AML-193 (cell line): ENCODE data around the gene SLC27A2.
A peak's percentile ranks its signal among the peaks of the same experiment; 100 is the strongest.
"Not testable (repeated sequence)": the region's sequence is repeated elsewhere in the genome, so short reads cannot be mapped to it uniquely, and the experiment has no call there.

Experiments used
- DNase-seq, 2 experiments: peaks; one replicate each; lab custom pipeline; 2025; lab: John Stamatoyannopoulos, UW

The SLC27A2 gene

DNA sequence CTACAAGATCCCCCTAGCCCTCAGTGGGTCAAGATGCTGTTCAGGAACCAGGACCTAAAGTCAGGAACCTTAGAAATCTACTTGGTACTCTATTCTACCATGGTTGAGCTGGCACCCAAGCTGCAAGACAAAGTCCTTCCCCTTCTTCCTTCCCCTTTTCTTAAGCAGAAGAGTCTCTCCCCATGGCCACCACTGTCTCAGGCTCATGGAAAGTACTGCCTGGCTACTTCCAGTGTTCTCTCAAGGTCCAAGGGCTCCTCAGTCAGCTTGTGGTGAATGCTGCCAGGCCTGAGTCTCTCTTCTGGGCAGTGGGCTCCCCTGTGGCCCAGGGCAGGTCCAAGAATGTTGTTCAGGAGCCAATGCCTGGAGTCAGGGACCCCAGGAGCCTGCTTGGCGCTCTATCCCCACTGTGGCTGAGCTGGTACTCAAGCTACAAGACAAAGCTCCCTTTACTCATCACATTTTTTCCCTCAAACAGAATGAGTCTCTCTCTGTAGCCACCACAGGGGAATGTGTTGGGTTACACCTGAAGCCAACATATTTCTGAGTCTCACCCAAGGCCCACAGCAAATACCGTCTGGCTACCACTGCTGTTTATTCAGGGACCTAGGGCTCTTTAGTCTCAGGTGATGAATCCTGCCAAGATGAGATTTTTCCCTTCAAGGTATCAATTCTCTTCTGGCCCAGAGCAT, 18.1 kb upstream of the SLC27A2 start:
- peak; percentile 50 to 63 for DNase-seq

DNA sequence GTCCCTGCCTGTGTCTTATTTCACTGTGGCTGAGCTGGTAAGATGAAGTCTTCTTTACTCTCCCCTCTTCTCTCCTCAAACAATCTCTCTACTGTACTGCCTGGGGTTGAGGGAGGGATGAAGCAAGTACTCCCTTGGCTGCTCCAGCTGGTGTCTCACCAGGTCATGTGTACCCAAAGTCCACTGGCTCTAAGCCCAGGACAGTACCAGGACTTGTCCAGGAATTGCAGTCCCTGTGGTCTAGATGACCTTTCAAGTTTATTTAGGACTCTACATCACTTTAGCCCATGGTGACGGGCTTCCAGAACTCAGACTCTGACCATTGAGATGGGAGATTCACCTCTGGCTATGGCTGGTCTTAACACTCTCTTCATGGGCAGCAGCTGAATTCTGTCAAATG, 17.5 kb upstream of the SLC27A2 start:
- no peak for DNase-seq

DNA sequence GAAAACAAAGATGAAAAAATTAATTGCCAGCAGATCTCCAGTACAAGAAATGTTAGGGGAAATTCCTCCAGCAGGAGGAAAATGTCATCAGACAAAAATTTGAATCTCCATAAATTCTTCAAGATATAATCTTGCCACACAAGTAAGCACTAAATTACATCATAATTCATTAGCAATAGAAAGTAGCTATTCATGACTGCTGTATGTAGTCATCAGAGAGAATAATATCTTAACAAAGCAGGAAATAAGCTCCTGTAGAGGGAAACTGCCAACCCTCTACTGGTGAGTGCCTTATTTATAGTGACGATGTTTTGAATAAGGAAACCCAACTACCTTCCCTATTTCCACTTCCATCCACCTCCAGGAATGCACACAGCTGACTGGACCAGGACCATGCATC, 15.8 kb upstream of the SLC27A2 start:
- DNase-seq, result peak; percentile 6 to 15

DNA sequence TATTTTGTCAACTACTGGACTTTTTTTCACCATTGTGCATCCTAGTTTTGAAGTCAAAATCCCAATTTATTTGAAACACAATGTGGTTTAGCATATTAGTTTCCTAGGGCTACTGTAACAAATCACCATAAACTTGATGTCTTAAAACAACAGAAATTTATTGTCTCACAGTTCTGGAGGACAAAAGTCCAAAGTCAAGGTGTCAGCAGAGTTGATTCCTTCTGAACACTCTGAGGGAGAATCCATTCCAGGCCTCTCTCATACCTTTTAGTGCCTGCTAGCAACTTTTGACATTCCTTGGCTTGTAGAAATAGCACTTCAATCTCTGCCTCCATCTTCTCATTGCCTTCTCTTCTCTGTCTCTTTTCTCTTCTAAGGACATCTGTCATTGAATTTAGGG, 14.9 kb upstream of the SLC27A2 start:
- no peak for DNase-seq

DNA sequence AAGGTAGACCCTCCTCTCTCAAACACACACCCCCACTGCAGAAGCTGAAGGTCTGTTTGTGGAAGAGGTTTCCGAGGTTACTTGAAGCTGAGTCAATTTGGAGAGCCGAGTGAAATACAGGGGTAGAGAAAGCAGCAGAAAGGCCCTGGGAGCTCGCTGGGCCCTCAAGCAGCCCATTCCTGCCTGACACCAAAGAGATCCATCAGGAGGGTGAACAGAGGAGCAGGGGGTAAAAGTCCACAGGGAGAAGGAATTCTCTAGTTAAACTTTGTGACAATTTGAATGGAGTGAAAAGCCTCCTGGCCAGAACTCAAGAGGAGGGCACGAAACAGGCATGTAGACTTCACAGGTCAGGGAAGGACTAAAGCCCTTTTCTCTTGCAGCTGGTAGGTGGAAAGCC, 13.6 kb upstream of the SLC27A2 start:
- no peak for DNase-seq

DNA sequence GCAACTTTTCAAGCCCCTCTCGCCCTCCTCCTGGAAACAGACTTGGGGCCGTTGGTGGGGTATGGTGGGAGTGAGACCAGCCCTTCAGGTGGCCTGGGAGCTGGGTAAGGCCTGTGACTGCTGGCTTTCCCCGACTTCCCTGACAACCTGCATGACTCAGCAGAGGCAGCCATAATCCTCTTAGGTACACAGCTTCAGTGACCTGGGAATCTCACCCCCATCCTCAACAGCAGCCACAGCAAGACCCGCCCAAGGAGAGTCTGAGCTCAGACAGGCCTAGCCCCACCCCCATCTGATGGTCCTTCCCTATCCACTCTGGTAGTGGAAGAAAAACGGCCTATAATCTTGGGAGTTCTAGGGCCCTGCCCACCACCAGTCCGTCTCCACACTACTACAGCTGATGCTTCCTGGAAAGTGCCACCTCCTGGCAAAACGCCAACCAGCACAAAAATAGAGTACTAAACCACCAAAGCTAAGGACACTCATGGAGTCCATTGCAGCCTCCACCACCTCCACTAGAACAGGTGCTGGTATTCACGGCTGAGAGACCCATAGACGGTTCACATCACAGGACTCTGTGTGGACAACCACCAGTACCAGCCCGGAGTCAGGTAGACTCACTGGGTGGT, 13.1 kb upstream of the SLC27A2 start:
- no peak for DNase-seq

DNA sequence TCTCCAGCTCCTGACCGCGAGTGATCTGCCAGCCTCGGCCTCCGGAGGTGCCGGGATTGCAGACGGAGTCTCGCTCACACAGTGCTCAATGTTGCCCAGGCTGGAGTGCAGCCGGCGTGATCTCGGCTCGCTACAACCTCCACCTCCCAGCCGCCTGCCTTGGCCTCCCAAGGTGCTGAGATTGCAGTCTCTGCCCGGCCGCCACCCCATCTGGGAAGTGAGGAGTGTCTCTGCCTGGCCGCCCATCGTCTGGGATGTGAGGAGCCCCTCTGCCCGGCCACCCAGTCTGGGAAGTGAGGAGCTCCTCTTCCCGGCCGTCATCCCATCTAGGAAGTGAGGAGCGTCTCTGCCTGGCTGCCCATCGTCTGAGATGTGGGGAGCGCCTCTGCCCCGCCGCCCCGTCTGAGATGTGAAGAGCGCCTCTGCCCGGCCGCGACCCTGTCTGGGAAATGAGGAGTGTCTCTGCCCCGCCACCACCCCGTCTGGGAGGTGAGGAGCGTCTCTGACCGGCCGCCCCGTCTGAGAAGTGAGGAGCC, 9.6 kb upstream of the SLC27A2 start:
- DNase-seq, result not testable (repeated sequence)

DNA sequence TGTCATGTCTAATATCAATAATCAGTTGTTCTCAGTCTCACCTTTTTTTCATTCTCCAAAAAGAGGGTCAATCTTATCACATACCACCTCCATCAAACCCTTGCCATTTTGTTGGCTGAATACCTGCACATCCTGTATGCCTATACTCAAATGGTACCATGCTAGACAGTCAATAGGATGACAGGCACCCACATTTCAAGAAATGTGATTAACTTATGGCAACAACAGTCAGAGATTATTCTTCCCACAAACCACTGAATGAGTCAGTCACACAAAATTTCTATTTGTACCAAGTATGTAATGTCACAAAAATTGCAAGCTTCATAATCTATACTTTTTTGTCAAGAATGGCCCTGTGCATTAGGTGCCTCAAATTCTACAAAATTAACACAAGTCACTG, 5.1 kb upstream of the SLC27A2 start:
- no peak for DNase-seq

DNA sequence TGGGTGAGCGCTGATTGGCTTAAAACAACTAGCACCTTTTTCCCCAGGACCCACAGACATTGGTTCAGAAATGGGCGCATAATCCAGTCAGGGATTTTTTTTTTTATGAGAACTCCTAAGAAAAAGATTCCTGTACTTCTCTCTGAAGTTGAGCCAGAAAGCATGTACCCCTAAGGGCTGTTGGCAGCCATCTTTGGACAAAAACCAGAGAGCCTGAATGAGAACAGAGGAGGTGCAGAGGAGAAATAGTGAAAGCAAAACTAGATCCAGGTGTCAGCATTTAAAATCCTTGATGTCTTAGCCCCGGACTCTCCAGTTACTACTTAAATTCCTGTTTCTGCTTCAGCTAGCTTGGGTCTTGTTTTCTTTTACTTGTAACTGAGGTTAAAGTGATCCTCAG, 1.9 kb upstream of the SLC27A2 start:
- DNase-seq, result no peak

DNA sequence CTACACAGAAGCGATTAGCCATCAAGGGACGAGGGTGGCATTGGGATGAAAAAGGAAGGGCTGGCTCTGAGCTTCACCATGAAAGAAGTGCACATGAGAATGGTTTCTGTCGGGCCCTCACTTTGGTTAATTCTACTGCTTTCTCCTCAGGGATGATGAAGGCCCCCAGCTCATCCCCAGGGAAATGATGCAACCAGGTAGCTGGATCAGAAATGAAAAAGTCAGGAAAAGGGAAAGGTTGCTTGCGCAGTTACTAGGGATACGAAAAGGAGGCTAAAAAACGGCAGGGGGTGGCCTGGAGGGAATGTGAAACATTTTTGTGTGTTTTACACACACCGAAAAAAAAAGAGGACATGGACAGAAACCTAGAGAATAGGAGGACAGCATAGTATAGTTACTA, 1.4 kb upstream of the SLC27A2 start:
- DNase-seq, result no peak

DNA sequence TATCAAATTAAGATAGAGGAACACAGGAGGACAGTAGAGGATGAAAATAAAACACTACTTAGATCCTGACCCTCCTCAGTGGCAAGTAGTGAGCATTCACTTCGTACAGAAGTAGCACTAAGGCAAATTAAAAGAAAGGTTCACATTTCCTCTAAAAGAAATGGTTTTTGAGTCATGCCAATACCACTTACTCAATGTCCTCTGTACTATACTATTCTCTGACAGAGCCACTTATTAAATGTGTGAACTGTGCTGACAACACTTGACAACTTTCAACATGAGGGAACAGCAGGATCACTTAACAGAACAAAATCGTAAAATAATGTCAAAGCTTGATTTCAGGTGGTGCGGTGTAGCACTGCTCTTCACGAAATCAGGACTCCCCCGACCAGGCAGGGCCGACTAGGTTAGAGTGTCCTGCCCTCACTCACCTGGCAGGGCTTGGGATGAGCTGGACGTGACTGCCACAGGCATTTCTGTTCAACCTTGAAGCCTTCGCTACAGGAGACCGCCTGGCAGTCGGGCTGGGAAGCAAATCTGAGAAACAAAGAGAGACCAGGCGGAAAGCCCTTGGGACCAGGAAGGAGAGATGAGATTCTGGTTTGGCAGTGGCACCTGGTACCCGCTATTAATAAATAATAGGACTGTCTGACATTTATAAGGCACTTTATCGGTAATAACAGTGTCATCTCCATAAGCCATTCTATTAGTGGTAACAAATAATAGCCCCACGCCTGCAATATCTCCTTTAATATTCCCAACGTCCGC, 611 bp upstream of the SLC27A2 start:
- no peak for DNase-seq

DNA sequence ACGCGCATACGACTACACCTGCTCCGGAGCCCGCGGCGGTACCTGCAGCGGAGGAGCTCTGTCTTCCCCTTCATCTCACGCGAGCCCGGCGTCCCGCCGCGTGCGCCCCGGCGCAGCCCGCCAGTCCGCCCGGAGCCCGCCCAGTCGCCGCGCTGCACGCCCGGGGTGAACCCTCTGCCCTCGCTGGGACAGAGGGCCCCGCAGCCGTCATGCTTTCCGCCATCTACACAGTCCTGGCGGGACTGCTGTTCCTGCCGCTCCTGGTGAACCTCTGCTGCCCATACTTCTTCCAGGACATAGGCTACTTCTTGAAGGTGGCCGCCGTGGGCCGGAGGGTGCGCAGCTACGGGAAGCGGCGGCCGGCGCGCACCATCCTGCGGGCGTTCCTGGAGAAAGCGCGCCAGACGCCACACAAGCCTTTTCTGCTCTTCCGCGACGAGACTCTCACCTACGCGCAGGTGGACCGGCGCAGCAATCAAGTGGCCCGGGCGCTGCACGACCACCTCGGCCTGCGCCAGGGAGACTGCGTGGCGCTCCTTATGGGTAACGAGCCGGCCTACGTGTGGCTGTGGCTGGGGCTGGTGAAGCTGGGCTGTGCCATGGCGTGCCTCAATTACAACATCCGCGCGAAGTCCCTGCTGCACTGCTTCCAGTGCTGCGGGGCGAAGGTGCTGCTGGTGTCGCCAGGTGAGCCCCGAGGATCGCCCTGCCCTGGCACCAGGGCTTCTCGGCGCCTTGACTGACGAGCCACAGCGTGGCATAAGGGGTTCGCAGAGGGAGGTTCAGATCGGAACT, 420 bp downstream of the SLC27A2 start:
- DNase-seq, result peak; percentile 20 to 31

DNA sequence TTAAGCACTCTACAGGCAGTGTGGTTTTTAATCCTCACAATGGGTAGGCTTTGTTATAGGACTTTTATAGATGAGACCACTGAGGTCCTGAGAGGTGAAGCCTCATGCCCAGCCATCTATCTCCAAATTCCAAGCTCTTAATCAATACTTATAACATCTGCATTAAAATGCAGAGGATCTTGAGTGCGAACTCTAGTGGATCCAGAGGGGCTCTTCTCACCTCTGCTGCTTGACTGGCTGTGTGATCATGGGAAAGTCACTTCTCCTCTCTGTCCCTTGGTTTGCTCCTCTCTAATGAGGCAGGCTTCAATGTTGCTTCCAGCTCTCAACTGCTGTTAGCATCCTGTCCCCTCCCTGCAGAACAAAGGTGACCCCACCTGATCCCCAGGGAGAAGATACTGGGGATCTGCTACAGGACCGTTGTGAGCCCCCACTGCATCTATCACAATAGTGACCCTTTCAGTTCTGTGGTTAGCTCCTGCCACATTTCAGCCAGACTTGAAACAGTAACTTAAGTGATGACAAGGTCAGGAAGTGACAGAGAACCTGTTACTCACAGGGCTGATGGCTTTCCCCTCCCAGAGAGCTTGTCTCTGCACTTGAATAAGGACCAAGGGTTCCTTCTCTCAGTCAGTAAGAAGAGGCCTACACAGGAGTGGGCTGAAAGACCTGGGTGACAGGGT, 1.3 kb downstream of the SLC27A2 start:
- peak; percentile 30 to 31 for DNase-seq

DNA sequence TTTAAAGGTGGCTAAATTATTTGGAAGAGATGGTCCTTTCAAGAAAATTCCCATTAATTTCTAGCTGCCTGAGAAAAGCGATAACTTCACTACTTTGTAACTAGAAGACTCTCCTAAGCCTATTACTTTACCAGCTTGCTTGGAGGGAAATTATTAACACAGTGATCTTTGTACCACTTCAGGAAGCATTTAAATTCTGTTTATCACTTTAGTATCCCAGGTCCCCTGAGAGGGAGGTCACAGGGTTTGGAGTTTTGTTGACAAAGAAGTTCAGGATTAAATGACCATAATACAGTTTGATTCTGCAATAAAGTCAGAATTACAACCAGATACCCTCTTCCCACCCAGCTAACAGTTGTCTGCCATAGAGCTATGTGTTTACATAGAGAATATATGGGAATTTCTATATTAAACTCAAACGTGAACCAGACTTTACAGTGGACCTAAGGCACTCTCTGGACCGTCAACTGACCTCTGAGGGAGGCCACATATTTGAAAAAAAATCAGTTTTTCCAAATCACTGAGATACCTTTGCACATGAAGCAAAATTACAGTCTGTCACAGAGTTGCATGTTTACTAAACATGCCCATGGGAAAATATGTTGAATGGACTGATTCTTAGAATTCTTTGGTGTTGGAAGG, 3.0 kb downstream of the SLC27A2 start:
- no peak for DNase-seq

DNA sequence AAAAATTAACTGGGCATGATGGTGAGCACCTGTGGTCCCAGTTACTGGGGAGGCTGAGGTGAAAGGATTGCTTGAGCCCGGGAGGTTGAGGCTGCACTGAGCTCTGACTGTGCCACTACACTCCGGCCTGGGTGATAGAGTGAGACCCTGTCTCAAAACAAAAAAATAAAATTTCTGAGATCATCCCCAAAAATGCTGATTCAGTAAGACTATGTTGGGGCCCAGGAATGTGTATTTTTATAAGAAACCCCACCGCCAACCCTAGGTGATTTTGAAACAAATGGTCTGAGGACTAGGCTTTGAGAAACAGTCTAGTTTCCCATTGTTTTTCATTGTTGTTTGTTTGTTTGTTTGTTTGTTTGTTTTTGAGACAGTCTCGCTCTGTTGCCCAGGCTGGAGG, 4.1 kb downstream of the SLC27A2 start:
- DNase-seq, result no peak

DNA sequence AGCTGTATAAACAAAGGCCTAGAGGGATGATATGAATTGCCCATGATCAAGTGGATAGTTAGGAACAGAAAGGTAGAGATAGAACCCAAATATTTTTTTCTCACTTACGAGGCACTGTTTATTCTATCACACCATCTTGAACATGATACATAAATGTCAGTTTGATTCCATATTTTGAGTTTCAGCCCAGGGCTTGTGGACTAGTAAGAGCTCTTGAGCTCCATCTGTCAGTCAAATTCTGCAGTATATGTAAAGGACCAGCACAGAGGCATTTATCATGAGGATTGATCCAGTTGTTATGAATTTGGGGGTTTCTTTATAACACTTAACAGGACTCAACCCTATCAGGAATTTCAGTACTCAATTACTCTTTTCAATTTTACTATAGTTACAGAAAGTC, 4.8 kb downstream of the SLC27A2 start:
- DNase-seq, result peak in 1 of 2 experiments; percentile 4

DNA sequence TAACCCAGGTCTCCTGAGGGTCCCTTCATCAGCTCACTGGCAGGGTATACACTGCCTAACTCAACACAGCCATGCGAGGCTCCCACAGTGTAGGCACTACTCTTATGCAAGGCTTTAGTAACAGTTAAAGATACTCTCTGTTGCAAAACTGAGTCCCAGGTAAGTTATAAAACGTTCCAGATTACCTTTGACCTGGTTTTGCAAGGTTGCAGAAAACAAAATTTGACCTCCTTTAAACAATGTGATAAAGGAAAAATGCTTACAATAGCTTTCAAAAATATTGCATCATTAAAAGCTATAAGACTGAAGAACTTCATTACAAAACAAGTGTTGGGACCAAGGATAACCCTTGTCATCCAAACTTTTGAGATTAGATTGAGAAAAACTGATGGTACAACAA, 5.5 kb downstream of the SLC27A2 start:
- DNase-seq, result no peak

DNA sequence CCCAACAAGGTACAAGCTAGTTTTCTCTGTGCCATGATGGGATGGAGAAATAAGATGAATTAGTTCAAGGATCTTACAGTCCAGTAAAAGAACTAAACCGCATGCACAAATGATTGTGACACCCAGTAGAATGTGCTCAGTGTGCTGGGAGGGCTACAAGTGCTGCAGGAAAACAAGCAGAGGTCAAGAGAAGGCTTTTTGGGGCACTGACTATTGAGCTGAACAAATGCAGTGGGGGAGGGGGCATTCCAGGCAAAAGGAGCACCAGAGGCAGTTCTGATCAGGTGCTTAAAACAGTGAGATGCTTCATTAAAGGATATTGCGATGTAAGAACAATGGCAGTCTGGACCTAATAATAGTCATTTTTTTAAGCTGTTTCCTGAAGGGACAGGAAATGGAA, 6.0 kb downstream of the SLC27A2 start:
- no peak for DNase-seq

DNA sequence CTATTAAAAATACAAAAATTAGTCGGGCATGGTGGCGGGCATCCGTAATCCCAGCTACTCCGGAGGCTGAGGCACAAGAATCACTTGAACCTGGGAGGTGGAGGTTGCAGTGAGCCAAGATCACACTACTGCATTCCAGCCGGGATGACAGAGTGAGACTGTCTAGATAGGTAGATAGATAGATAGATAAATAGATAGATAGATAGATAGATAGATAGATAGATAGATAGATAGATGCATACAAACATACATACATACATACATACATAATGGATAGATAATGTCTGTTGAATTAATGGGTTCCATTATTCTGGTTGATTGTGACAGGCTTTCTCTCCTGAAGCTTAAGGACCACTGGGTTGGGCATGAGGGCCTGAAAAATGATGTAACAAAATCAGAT, 6.8 kb downstream of the SLC27A2 start:
- not testable (repeated sequence) for DNase-seq

DNA sequence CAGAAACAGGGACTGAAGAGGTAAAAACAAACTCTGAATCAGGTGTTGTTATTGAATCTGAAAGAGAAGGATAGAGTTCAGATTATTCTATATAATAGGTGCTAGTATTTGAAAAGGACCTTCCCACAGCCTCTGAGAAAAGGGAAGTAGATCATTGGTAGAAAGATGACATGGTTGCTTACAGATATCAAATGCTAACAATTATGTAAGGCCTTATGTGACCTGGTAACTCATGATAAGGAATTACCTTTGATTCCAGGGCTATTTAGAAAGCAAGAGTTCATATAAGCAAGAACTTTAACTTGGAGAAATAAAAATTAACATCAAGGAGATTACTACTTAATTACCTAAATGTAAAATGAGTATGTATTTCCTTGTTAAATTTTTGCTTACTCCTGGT, 7.6 kb downstream of the SLC27A2 start:
- peak; percentile 17 to 43 for DNase-seq

DNA sequence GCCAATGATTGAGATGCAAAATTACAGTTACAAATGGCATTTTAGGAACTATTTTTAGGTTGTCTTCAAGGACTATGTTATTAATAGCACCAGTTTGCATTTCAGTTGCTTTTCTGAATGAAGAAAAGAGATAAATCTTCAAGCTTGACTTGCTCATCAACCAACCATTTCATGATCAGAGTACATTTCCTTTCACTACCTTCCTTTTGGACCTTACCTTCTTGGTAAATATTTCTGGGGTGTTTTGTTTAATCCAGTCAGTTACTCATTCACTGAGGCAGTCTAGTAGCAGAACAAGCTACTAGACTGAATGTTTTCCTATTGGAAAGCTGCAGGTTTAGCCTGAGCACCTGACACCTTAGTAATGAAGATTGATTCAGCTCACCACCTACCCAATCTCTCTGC, 8.2 kb downstream of the SLC27A2 start:
- no peak for DNase-seq
